HG03439 (cell line): ENCODE data around the gene GZF1.

Experiments
- ATAC-seq: cut with Tn5 transposase; IDR thresholded peaks from one replicate; pipeline ENCODE4 v1.9.1; 2021; ENCODE audit warnings: mild to moderate bottlenecking, moderate library complexity; ENCODE audit not compliant: unreplicated experiment

Gene GZF1

DNA sequence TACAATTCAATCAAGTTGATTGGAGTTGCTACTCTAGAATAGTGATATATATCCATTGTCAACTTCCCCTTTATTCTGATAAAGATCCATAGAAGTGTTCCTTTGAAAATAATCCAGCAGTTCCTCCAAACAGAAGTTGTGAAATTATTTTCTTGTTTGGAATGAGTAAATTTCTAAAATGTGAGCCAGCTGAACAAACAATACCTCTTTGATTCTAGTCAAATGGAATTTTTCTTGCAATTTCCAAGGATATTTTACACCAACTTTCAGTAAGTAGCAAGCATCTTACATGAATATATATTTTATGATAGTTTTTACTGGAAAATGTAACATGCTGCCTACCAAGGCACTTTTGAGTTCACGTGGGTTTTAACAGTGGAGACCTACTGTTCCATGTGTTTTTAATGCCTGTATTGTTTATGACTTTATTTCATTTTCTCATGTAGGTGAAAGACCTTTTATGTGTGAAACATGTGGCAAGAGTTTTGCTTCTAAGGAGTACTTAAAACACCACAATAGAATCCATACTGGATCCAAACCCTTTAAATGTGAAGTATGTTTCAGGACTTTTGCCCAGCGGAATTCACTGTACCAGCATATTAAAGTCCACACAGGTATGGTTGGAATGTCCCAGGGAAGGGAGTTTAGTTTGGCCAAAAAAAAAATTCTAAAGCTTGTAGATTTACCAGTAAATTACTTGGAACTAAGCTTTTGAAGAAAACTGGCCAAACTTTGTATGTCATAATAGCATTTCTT, 6.5 kb downstream of the GZF1 start:
- no peak for ATAC-seq

DNA sequence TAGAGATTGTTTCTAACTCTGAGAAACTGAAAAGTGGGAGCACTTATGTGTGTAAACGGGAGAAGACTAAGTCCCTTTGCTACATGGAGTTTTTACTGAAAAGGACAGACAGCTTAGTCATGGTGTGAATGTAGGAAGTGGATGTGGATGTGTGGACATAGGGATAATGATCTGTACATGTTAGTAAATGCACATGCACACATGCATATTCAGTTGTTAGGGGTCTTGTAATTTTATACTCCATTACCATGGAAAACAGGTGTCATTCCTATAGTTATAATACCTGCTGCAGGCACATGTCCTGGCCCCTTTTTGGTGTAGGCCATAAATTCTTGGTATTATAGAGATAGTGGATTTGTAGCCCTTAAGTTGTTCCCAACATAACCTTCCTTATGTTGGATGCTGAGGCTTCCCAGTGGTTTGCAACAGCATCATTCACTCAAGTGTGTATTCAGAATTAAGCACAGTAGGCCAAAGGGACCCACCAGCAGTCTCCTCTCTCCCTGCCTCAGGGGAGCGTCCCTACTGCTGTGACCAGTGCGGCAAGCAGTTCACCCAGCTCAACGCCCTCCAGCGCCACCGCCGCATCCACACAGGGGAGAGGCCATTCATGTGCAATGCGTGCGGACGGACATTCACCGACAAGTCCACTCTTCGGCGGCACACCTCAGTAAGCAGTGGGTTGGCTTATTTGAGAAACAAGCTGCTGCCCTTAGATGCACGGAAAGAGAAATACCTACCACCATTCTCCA, 7.3 kb downstream of the GZF1 start:
- ATAC-seq: no peak

- no peak for ATAC-seq
These were observed 8.3 kb downstream of the GZF1 start for GRCh38 chr20:23370274-23370673.

- no peak for ATAC-seq
These were observed 8.9 kb downstream of the GZF1 start for GRCh38 chr20:23370873-23371272.

GRCh38 chr20:23371496-23371895, 9.5 kb downstream of the GZF1 start:
- no peak for ATAC-seq

DNA sequence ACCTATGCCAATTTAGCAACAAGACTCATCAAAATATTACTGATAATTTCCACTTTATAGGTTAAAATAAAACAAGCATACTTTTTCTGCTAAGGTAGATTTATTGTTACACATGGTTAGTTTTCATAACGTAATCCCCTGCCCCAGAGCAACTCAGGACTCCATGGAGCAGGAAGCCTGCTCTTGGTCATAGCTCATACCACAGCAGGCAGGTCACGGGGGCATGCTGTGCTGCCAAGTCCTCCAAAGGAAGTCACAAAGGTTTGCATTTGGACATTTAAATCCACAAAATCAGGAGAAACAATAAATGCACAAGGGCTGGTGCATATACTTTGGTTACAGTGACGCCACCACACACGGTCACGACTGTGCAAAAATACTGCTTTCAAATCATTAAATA, 12.5 kb downstream of the GZF1 start:
- ATAC-seq: no peak

DNA sequence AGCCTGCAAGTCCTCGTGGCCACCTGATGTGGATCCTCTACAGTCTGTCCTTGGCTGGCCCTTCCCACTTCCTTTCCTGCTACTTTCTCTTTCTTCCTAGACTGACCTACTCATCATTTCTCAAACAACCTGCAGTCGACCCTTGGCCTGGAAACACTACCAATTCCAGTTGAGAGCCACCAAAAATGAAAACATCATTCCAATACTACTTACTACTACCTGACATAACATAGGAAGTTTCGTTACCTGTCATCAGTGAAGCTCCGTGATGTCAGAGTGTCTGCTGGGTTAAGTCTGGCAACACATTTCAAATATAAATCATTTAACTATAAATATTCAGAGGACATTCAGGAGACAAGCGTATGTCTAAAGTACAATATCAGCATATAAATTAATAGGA, 13.8 kb downstream of the GZF1 start:
- no peak for ATAC-seq

DNA sequence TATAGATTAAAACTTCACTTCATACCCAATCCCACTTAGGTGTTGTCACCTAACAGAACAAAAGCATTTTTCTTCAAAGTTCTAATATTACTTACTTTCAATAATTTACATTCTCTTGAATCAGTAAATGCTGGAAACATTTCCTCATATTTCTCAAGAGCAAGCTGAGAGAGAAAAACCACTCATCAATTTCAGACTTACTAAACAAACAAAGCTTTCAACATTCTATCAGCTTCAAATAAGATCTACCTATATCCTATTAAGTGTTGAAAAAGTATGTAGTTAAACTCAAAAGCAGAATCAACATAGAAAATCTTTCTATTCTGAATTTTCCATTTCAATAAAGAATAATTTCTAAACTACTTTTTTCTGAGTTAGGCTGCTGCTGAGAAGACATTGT, 17.8 kb downstream of the GZF1 start:
- no peak for ATAC-seq

DNA sequence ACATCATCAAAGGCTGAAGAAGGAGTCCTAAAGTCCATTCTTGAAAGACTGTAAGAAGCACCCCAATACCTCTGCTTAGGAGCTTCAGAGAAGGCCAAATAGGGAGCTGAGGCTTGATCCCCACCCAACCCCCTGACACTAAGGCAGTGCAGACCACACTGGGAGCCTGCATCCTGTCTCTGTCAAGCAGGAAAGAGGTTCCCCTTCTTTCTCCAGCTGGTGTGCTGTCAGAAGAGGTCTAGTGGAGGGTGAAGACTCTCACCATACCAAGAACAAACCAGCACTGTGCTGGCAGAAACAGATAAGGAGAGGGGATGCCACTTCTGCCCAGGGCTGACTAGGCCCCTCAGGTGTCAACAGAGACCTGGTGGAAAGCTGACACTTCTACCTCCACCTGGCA, 19.9 kb downstream of the GZF1 start:
- ATAC-seq: no peak

GRCh38 chr20:23386304-23387117, 24.5 kb downstream of the GZF1 start:
- ATAC-seq: no peak

- ATAC-seq: no peak
These were observed 25.1 kb downstream of the GZF1 start for GRCh38 chr20:23387118-23387443.

DNA sequence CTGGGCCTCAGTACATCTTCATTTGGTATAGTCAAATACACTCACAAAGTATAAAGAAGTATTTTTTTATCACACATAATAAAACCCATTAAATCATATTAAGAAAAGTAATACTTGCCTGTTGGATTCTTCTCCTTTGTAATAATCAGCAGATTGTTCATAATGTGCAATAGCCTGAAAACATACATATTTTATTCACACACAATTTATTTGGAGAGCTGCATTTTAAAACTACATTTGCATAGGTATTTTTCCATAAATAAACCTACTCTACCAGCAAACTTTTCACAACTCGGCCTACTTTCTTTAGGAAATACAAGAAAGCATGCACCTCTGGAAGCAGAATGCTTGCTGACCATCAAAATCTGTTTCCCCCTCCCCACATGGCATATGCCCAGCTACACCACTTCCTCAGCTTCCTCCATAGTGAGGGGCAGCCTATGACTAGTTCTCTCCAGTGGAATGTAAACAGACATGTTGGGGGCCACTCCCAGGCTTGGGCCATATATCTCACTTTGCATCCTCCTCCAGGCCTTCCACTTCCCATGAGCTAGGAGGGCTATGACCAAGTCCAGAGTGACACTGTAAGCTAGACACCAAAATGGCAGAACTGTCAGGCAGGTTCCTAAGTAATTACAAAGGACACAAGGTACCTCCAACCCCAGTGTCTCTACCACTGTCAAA, 28.3 kb downstream of the GZF1 start:
- ATAC-seq: no peak

GRCh38 chr20:23391707-23392310, 29.8 kb downstream of the GZF1 start:
- ATAC-seq: no peak

- no peak for ATAC-seq
These were observed 32.2 kb downstream of the GZF1 start for GRCh38 chr20:23393996-23394775.

DNA sequence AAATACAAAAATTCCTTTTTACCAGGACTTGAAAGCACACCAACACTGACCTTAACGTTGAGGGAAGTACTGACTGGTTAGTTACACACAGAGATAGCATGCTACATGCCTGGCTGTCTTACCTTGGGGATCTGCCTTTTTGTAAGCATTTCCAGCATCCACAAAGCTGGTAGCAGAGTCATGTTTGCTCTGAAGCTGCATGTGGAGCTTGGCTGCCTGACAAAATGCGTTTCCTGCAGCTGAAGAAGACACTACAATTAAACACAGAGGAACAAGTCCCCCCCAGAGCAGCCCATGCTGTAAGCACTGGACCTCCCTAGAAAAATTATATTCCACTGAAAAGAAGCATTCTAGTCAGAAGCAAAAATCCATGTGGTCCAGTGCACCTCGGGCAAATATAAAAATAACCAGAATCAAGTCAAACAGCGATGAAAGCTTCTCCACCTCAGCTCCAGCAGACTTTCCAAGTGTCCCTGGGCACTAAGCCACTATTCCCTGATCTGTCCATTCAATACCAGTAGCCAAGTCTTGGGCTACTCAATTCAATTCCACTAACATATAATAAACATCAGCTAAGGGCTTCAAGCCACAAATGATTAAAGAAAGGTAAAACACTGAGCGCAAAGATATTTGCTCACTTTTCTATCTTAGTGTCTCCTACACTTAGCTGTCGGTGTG, 35.1 kb downstream of the GZF1 start:
- ATAC-seq: no peak

DNA sequence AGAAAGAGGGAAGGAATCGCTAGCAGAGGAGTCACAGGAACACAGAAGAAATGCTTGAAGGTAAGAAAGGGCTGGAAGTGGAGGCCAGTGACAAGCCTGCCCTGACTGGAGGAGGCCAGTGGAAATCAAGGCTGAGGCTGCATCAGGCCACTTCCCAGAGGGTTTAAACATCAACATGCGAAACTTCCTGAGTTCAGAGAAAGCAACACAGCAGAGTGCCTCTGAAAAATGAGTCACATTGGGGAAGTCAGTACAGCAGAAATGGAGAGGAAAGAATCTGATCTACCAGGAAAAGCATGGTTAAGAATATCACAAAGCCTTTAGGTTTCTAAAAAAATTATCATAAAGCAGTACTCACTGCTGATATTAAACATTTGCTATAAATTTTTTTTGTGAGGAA, 36.0 kb downstream of the GZF1 start:
- ATAC-seq: no peak

DNA sequence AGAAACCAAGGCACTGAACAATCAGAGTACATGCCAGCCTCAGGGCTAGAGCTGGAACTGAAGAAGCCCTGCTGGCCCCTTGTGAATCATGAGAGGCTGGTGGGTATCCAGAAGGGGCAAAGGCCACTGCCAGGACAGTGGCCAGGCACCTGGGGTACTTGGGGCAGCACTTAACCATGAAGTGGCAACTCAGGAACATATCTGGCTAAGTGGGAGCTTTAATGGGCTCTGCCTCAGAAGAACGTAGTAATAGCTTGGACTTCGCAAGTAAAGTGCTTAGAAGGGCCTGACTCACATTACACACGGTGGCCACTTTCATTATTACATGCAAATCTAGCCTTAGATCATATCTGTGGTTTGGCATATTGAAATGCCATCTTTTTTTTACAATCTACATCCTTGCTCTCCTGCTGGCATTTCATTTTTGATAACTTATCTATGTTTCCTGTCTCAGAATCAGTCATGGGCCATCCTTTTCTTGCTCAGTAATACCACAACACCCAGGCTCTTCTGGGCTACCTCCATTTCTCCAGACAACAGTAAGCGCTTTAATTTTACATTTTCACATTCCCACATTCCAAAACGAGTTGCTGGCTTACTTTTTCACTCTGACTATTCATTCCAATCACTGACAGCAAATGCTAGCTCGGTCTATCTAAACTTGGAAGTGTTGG, 37.7 kb downstream of the GZF1 start:
- no peak for ATAC-seq

GRCh38 chr20:23401051-23401450, 39.1 kb downstream of the GZF1 start:
- no peak for ATAC-seq

GRCh38 chr20:23403751-23404150, 41.8 kb downstream of the GZF1 start:
- ATAC-seq: no peak
